Calu3 (cell line): ENCODE data around the gene NUP93. TPM values are rescaled to one million over a fixed set of nuclear protein-coding genes. Genes with fewer than 3 reads are reported as not detected.
A peak's percentile ranks its signal among the peaks of the same experiment; 100 is the strongest.

Experiments
- BruUV-seq: library from RNA; stranded (reverse); fragments of 400-500 nt; replicated peaks from 2 replicates; lab custom pipeline; 2021; lab: Mats Ljungman, UMichigan
- CTCF ChIA-PET: fragments of 300-600 bp; sonication (Branson Sonifier 250); formaldehyde crosslinking; loops from one replicate; lab custom pipeline; 2022; ENCODE audit warnings: antibody characterized with exemption; lab: Charles Lee
- DNase-seq: peaks from one replicate; pipeline ENCODE4 v3.0.0; 2022
- H3K27ac Mint-ChIP-seq: one replicate; pipeline ENCODE4 v1.8.0; 2022; ENCODE audit warnings: mixed read lengths; ENCODE audit not compliant: unreplicated experiment
- H3K27me3 Mint-ChIP-seq: one replicate; pipeline ENCODE4 v1.8.0; 2022; ENCODE audit warnings: mixed read lengths; ENCODE audit not compliant: unreplicated experiment
- H3K36me3 Mint-ChIP-seq: one replicate; pipeline ENCODE4 v1.8.0; 2022; ENCODE audit warnings: mild to moderate bottlenecking, moderate library complexity, mixed read lengths; ENCODE audit not compliant: insufficient read depth, unreplicated experiment
- H3K4me1 Mint-ChIP-seq: one replicate; pipeline ENCODE4 v1.8.0; 2022; ENCODE audit warnings: mild to moderate bottlenecking, low read depth, mixed read lengths; ENCODE audit not compliant: unreplicated experiment
- H3K4me3 Mint-ChIP-seq: one replicate; pipeline ENCODE4 v1.8.0; 2022; ENCODE audit warnings: mild to moderate bottlenecking, low read depth, moderate library complexity, mixed read lengths; ENCODE audit not compliant: unreplicated experiment
- H3K9me3 Mint-ChIP-seq: one replicate; pipeline ENCODE4 v1.8.0; 2022; ENCODE audit warnings: low read depth, mixed read lengths; ENCODE audit not compliant: unreplicated experiment
- CTCF ChIP-seq: fragments of 200-600 bp; IDR thresholded peaks from one replicate; pipeline ENCODE4 v1.8.0; 2022; ENCODE audit warnings: antibody characterized with exemption; ENCODE audit not compliant: unreplicated experiment
- intact Hi-C: fragments of 100-400 bp; cut with micrococcal nuclease; formaldehyde crosslinking; loops from one replicate; pipeline ENCODE4 v1.10.0; 2022; ENCODE audit not compliant: unreplicated experiment
- total RNA-seq: library from RNA; stranded (reverse); gene quantifications from 2 replicates; pipeline ENCODE4 v1.2.3, GENCODE V29; 2022

The NUP93 gene
- total RNA-seq, 1 experiment from 2014 or later: 120 TPM

GRCh38 chr16:56726926-56727325 is 3.0 kb upstream of the NUP93 start:
- Mint-ChIP-seq H3K27ac (no peak overlapping the region), H3K9me3 (no peaks in the 10 kb centered on the region)

DNA sequence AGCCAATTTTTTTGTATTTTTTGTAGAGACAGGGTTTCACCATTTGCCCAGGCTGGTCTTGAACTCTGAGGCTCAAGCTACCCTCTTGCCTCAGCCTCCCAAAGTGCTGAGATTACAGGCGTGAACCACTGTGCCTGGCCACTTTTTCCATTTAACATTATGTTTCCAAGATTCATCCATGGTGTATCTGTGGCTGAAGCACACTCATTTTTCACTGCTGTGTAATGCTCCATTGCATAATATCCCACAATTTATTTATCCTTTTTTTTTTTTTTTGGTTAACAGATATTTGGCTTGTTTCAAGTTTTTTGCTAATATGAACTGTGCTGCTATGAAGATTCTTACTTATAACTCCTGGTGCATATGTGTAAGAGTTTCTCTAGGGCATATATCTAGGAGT is 1.9 kb upstream of the NUP93 start:
- no peak for TF ChIP-seq CTCF
- no peak overlapping the region for H3K4me3 Mint-ChIP-seq
- BruUV-seq: no TSS peak
- CTCF ChIA-PET: no interaction called here
- no peaks in the 10 kb centered on the region for H3K9me3 Mint-ChIP-seq
- H3K36me3 Mint-ChIP-seq: no peaks in the 10 kb centered on the region
- peaks cover 13% of the 10 kb centered on the region for H3K4me1 Mint-ChIP-seq
- no peak for DNase-seq
- H3K27me3 Mint-ChIP-seq: no peaks in the 10 kb centered on the region
- H3K27ac Mint-ChIP-seq: no peak overlapping the region
- intact Hi-C loops: no loop called here

More at GRCh38 chr16:56726926-56727325, 3.0 kb upstream of the NUP93 start:
- CTCF ChIA-PET: no interaction called here
- Mint-ChIP-seq H3K4me3 (no peak overlapping the region), H3K4me1 (peaks cover 13% of the 10 kb centered on the region), H3K36me3 (no peaks in the 10 kb centered on the region), H3K27me3 (peaks cover 7% of the 10 kb centered on the region)
- DNase-seq: no peak
- TF ChIP-seq CTCF: no peak
- intact Hi-C loops: no loop called here
- no TSS peak for BruUV-seq

- CTCF ChIA-PET: no interaction called here
- Mint-ChIP-seq H3K4me1 (peaks cover 13% of the 10 kb centered on the region), H3K36me3 (no peaks in the 10 kb centered on the region), H3K27me3 (no peaks in the 10 kb centered on the region), H3K4me3 (no peak overlapping the region), H3K9me3 (no peaks in the 10 kb centered on the region), H3K27ac (peak overlapping the region; percentile 48)
- BruUV-seq: TSS peak; percentile 87
- intact Hi-C loops: no loop called here
- no peak for TF ChIP-seq CTCF
- DNase-seq: no peak
Observed at GRCh38 chr16:56728980-56729734, 772 bp upstream of the NUP93 start.

GRCh38 chr16:56732366-56732765 is 2.4 kb downstream of the NUP93 start:
- DNase-seq: no peak
- Mint-ChIP-seq H3K27ac (no peak overlapping the region), H3K9me3 (no peaks in the 10 kb centered on the region), H3K4me1 (peaks cover 13% of the 10 kb centered on the region), H3K27me3 (no peaks in the 10 kb centered on the region), H3K36me3 (no peaks in the 10 kb centered on the region), H3K4me3 (no peak overlapping the region)
- CTCF ChIA-PET: no interaction called here
- BruUV-seq: no TSS peak
- TF ChIP-seq CTCF: no peak
- intact Hi-C loops: no loop called here
